Mucosa of descending colon (tissue), 3 donors: ENCODE results near the gene GRK3. TPM values are rescaled to one million over a fixed set of nuclear protein-coding genes. Genes with fewer than 3 reads are reported as not detected.
"Not testable (repeated sequence)": the region's sequence is repeated elsewhere in the genome, so short reads cannot be mapped to it uniquely, and the experiment has no call there.

Source experiments
- ATAC-seq: fragments of 200-7000 bp; cut with Tn5 transposase; one replicate; pipeline ENCODE4 v1.9.1; 2020; ENCODE audit warnings: mild to moderate bottlenecking, moderate library complexity
- DNase-seq, 3 donors: peaks; one replicate each; pipeline ENCODE4 v3.0.0-alpha.2; 2020
- H3K36me3 ChIP-seq: fragments of 200-600 bp; one replicate; pipeline ENCODE4 v1.8.0; 2021; ENCODE audit warnings: low read depth, mild to moderate bottlenecking
- H3K4me1 ChIP-seq: fragments of 200-600 bp; one replicate; pipeline ENCODE4 v1.8.0; 2021; ENCODE audit warnings: low read depth, mild to moderate bottlenecking
- H3K4me3 ChIP-seq: fragments of 200-600 bp; one replicate; pipeline ENCODE4 v1.8.0; 2021; ENCODE audit warnings: mild to moderate bottlenecking
- H3K9me3 ChIP-seq: fragments of 200-600 bp; one replicate; pipeline ENCODE4 v1.8.0; 2021; ENCODE audit warnings: mild to moderate bottlenecking
- CTCF ChIP-seq: fragments of 200-600 bp; IDR thresholded peaks from one replicate; pipeline ENCODE4 v1.8.0; 2022; ENCODE audit warnings: antibody characterized with exemption, mild to moderate bottlenecking
- intact Hi-C, 2 donors: fragments of 100-400 bp; cut with DNase I in 1 of 2; cut with micrococcal nuclease in 1 of 2; formaldehyde crosslinking; loops; one replicate each; pipeline versions ENCODE4 v1.11.0 to v1.11.1; 2022; cut with DNase I, micrococcal nuclease
- total RNA-seq, 3 donors: library from RNA; stranded (reverse); fragmentation: NEBNext Ultra II Directional in 2 of 3; extraction: Animal tissue kit (Norgen Biotek cat#: 25700) in 2 of 3; gene quantifications; one replicate each; pipeline versions ENCODE4 v1.2.1 to v1.2.4, GENCODE V29; 2021 to 2023
- donor health status: DM: no; HTN: no; CAD: no; lungs with moderate emphysema.
- donor health status: DM: no; HTN: no; CAD: no.
- donor health status: DM: no; HTN: yes; CAD: no.

GRK3 gene
- total RNA-seq, 3 donors from 2014 or later: 2.1 to 16.1 (median 3.2) TPM

DNA sequence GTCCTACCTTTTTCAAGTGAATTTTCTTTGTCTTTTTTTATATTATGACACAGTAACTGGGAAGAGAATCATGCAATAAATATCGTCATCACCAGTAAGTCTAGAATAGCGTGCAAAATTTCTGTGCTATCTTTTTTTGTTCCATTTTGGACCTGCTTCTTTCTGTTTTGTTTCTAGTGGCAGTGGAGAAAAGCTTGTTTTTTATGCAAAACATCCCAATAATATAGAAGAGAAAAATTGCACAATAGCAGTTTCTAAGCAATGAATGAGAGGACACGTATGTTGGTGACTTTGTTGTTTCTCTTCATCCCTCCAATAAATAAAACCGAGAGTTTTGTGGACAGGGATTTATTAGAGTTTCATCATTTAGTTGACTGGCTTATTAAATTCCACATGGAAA, 10.3 kb downstream of the GRK3 start:
- Histone ChIP-seq H3K36me3 (no peaks in the 10 kb centered on the region), H3K9me3 (no peaks in the 10 kb centered on the region), H3K4me3 (no peak overlapping the region), H3K4me1 (no peaks in the 10 kb centered on the region)
- DNase-seq (no peak), ATAC-seq (no peak)
- intact Hi-C loops: no loop called here
- TF ChIP-seq CTCF: no peak

- DNase-seq, H3K9me3 ChIP-seq, ATAC-seq, intact Hi-C loops, H3K36me3 ChIP-seq, H3K4me1 ChIP-seq, H3K4me3 ChIP-seq: not testable (repeated sequence)
Measured at GRCh38 chr22:25575674-25576392, 11.4 kb downstream of the GRK3 start.

DNA sequence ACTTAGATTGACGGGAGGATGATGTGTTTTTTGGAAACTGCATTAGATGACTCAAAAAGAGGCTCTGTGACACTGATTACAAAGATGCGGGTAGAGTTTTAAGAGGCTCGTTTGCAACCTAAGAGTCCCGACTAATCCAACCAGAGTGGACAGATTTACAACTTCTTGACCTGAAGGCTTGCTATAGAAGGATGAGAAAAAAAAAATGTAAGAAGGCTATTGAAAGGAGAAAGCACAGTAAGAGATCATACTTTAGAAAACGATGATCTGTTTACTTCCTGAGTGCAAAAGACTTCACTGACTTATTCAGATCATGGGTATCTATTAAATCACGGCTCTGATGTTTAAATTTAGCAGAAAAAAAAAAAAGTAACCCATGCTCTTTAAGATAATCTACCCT, 17.0 kb downstream of the GRK3 start:
- H3K4me3 ChIP-seq, H3K36me3 ChIP-seq, H3K9me3 ChIP-seq, ATAC-seq, DNase-seq, H3K4me1 ChIP-seq: not testable (repeated sequence)
- intact Hi-C loops: loop anchor here in 1 of 2 donors (10.0 kb wide), 1 partner anchor 297 kb away; no protein-coding TSS in a partner anchor

DNA sequence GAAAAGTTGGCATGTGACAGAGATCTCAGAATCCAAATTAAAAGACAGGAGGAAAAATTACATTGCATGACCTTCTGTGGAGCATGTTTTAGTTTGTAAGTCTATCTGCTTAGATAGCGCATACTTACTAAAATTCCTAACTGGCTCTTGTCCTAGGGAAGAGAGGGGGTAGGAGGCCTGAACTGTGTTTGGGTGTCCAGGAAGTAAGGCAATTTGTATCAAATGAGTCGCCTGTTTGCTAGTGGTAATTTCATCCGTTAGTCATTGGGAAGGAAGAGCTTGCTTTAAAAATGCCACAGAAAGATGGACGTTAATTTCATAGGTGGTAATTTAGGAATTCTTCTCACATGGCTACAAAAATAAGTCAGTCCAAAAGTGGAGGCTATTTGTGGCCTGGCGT, 18.5 kb downstream of the GRK3 start:
- DNase-seq: no peak
- Histone ChIP-seq H3K36me3 (no peaks in the 10 kb centered on the region), H3K9me3 (no peaks in the 10 kb centered on the region), H3K4me3 (no peak overlapping the region), H3K4me1 (no peaks in the 10 kb centered on the region)
- intact Hi-C loops: loop anchor here in 1 of 2 donors (10.0 kb wide), 1 partner anchor 298 kb away; no protein-coding TSS in a partner anchor
- no peak for ATAC-seq
- TF ChIP-seq CTCF: no peak

- H3K4me3 ChIP-seq, ATAC-seq, DNase-seq, H3K9me3 ChIP-seq, H3K4me1 ChIP-seq, H3K36me3 ChIP-seq: not testable (repeated sequence)
- intact Hi-C loops: loop anchor here in 1 of 2 donors (10.0 kb wide), 1 partner anchor 300 kb away; no protein-coding TSS in a partner anchor
Measured at GRCh38 chr22:25584993-25585392, 20.5 kb downstream of the GRK3 start.

GRCh38 chr22:25589664-25590063, 25.2 kb downstream of the GRK3 start:
- intact Hi-C loops: loop anchor here in 1 of 2 donors (10.0 kb wide), 1 partner anchor 305 kb away; no protein-coding TSS in a partner anchor

DNA sequence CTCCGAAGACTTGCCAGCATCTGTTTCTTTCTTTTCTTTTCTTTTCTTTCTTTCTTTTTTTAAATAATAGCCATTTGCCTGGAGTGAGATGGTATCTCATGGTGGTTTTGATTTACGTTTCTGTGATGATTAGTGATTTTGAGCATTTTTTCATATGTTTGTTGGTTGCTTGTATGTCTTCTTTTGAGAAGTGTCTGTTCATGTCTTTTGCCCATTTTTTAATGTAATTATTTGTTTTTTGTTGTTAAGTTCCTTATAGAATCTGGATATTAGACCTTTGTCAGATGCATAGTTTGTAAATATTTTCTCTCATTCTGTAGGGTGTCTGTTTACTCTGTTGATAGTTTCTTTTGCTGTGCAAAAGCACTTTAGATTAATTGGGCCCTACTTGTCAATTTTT, 28.8 kb downstream of the GRK3 start:
- DNase-seq, H3K9me3 ChIP-seq, H3K4me1 ChIP-seq, intact Hi-C loops, H3K4me3 ChIP-seq, ATAC-seq, H3K36me3 ChIP-seq: not testable (repeated sequence)

More at GRCh38 chr22:25589664-25590063, 25.2 kb downstream of the GRK3 start:
- ATAC-seq, H3K4me3 ChIP-seq, DNase-seq, H3K36me3 ChIP-seq, H3K4me1 ChIP-seq, H3K9me3 ChIP-seq: not testable (repeated sequence)

DNA sequence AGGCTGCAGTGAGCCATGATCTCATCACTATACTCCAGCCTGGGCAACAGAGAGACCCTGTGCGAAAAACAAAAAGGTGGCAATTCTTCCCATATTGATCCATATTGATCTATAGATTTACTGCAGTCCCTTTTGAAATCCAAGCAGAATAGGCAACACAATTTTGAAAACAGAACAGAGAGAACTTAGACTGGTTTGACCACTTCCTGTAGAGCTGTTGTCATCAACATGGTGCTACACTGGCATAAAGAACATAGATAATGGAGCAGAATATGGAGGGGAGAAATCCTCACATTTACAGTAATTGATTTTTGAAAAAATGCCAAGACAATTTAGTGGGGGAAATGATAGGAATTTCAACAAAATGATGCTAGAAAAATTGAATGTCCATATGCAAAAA, 34.1 kb downstream of the GRK3 start:
- intact Hi-C loops: no loop called here
- no peaks in the 10 kb centered on the region for H3K9me3 ChIP-seq
- ATAC-seq (no peak), DNase-seq (no peak)
- TF ChIP-seq CTCF: no peak
- no peaks in the 10 kb centered on the region for H3K4me1 ChIP-seq
- H3K4me3 ChIP-seq: no peak overlapping the region
- H3K36me3 ChIP-seq: no peaks in the 10 kb centered on the region
